ENCODE results near the gene SFI1.

The SFI1 gene

DNA sequence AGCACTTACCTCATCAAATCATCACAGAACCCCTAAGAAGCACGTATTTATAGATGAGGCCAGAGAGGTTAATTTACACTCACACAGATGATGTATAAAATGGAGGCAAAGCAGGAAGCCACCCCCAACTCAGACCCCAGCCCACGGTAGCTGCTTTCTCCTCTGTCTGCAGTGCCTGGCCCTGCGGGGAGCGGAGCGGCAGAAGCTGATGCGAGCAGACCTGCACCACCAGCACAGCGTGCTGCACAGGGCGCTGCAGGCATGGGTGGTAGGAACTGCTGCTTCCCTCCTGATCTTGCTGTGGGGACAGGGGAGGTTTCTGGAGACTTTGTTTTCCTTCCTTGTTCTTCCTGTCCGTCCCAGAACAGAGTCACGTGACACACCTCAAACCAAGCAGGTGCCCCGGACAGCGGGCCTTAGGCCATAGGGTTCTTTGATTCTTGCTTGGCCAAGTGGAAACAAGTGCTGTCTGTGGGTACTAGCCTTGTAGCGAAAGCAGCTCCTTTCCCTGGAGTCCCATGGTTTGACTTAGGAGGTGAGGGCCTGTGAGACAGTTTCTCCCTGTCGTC is 107.9 kb downstream of the SFI1 start:
- no peak overlapping the region for H3K4me2 ChIP-seq (ENCODE audit: insufficient read depth, low read length, poor library complexity, severe bottlenecking)
- WGBS, 2 donors (ENCODE audit: extremely low coverage in 2 of 2, insufficient read length in 2 of 2, insufficient replicate concordance in 1 of 2) = no CpG with 5 or more reads among the region's 14 CpGs
- H3K9ac ChIP-seq (ENCODE audit: low read depth, low read length, poor library complexity) = no peak overlapping the region
- H3K79me1 ChIP-seq (ENCODE audit: low read depth, low read length) = no peaks in the 10 kb centered on the region
- no peak overlapping the region for H2BK12ac ChIP-seq (ENCODE audit: low read length)
- no peaks in the 10 kb centered on the region for H3K27me3 ChIP-seq (ENCODE audit: control insufficient read depth in 3 of 3, insufficient read depth in 3 of 3, low read depth in 1 of 3, low read length in 3 of 3)
- H3K27ac ChIP-seq (replicated peaks; ENCODE audit: low read length) = no peak overlapping the region
- no peaks in the 10 kb centered on the region for H3K9me3 ChIP-seq (replicated peaks in 1 of 2; ENCODE audit: control insufficient read depth in 2 of 2, insufficient read depth in 1 of 2, low read depth in 1 of 2, low read length in 2 of 2)
- H2AK5ac ChIP-seq (ENCODE audit: low read depth, low read length) = no peak overlapping the region
- H3K4ac ChIP-seq (ENCODE audit: low read length) = no peak overlapping the region
- H2AFZ ChIP-seq (ENCODE audit: low read length) = no peak overlapping the region
- H3K4me1 ChIP-seq (ENCODE audit: control insufficient read depth in 2 of 2, insufficient read depth in 1 of 2, low read depth in 1 of 2, low read length in 2 of 2) = peaks cover 0 to 2% of the 10 kb centered on the region in 2 donors
- peaks cover 4 to 51% of the 10 kb centered on the region in 2 donors for H3K36me3 ChIP-seq (replicated peaks in 1 of 2; ENCODE audit: control insufficient read depth in 2 of 2, insufficient read depth in 2 of 2, low read length in 2 of 2)
- H3K18ac ChIP-seq (ENCODE audit: low read length) = no peak overlapping the region
- no peak overlapping the region for H3K23ac ChIP-seq (ENCODE audit: low read depth, low read length, poor library complexity)
- H4K91ac ChIP-seq (ENCODE audit: low read depth, low read length, poor library complexity) = no peak overlapping the region
- no peak overlapping the region for H4K8ac ChIP-seq (ENCODE audit: low read depth, low read length)
- no peak for DNase-seq (ENCODE audit: low spot score)
- no peak overlapping the region for H2BK120ac ChIP-seq (ENCODE audit: low read depth, low read length)
- H3K4me3 ChIP-seq (ENCODE audit: low read length in 2 of 2) = no peak overlapping the region
- H2BK15ac ChIP-seq (ENCODE audit: low read length) = no peak overlapping the region
- no peak overlapping the region for H2BK5ac ChIP-seq (ENCODE audit: low read length)
- peak overlapping the region; percentile 77 for H3K14ac ChIP-seq (ENCODE audit: low read length)

DNA sequence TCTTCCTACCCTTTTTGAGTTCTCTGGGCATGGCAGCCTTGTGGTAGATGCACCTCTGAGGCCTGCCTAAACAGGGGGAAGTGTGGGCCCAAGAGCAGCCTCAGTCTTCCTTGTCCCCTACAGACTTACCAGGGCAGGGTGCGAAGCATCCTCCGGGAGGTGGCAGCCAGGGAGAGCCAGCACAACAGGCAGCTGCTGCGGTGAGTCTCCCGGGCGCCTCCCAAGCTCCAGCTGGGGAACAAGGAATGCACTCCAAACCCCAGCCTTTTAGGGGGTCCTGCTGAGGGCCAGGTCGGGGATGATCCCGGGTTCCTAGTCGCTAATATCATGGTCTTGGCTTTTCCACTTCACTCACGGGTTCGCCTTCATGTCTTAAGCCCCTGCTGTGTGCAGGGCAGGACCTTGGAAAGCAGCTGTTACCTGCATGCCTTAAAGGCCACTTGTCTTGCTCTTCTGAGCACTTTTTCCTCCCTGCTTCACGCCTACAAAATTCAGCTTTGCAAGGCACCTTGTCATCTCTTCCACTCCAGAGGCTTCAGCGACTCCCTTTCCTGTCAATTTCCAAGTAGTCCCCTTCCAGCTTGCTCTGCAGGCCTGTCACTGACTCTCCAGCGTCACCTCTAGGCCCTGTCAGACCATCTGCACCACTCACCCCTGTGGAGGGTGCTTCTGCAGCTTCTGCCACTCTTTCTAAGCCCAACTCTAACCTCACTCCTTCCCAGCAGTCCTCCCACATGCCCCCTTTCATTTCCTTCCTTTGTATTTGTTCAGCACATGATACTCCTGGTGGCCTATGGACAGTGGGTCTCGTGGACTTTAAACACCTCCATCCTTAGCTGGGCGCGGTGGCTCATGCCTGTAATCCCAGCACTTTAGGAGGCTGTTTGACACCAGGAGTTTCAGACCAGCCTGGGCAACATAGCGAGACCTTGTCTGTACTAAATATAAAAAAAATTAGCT is 108.7 kb downstream of the SFI1 start:
- H3K36me3 ChIP-seq (replicated peaks in 1 of 2; ENCODE audit: control insufficient read depth in 2 of 2, insufficient read depth in 2 of 2, low read length in 2 of 2) = peaks cover 4 to 55% of the 10 kb centered on the region in 2 donors
- H3K4ac ChIP-seq (ENCODE audit: low read length) = no peak overlapping the region
- H3K9me3 ChIP-seq (replicated peaks in 1 of 2; ENCODE audit: control insufficient read depth in 2 of 2, insufficient read depth in 1 of 2, low read depth in 1 of 2, low read length in 2 of 2) = no peaks in the 10 kb centered on the region
- H4K8ac ChIP-seq (ENCODE audit: low read depth, low read length) = no peak overlapping the region
- no peak overlapping the region for H3K18ac ChIP-seq (ENCODE audit: low read length)
- H3K4me3 ChIP-seq (ENCODE audit: low read length in 2 of 2) = no peak overlapping the region
- H4K91ac ChIP-seq (ENCODE audit: low read depth, low read length, poor library complexity) = no peak overlapping the region
- no peaks in the 10 kb centered on the region for H3K79me1 ChIP-seq (ENCODE audit: low read depth, low read length)
- H3K23ac ChIP-seq (ENCODE audit: low read depth, low read length, poor library complexity) = no peak overlapping the region
- H2BK120ac ChIP-seq (ENCODE audit: low read depth, low read length) = no peak overlapping the region
- H2AFZ ChIP-seq (ENCODE audit: low read length) = no peak overlapping the region
- no peak overlapping the region for H2AK5ac ChIP-seq (ENCODE audit: low read depth, low read length)
- peak overlapping the region; percentile 35 for H2BK5ac ChIP-seq (ENCODE audit: low read length)
- no CpG with 5 or more reads among the region's 17 CpGs for whole genome bisulfite sequencing, 2 donors (ENCODE audit: extremely low coverage in 2 of 2, insufficient read length in 2 of 2, insufficient replicate concordance in 1 of 2)
- no peak overlapping the region for H2BK12ac ChIP-seq (ENCODE audit: low read length)
- H2BK15ac ChIP-seq (ENCODE audit: low read length) = no peak overlapping the region
- H3K4me2 ChIP-seq (ENCODE audit: insufficient read depth, low read length, poor library complexity, severe bottlenecking) = no peak overlapping the region
- no peak overlapping the region for H3K9ac ChIP-seq (ENCODE audit: low read depth, low read length, poor library complexity)
- H3K27me3 ChIP-seq (ENCODE audit: control insufficient read depth in 3 of 3, insufficient read depth in 3 of 3, low read depth in 1 of 3, low read length in 3 of 3) = no peaks in the 10 kb centered on the region
- H3K14ac ChIP-seq (ENCODE audit: low read length) = no peak overlapping the region
- peaks cover 0 to 2% of the 10 kb centered on the region in 2 donors for H3K4me1 ChIP-seq (ENCODE audit: control insufficient read depth in 2 of 2, insufficient read depth in 1 of 2, low read depth in 1 of 2, low read length in 2 of 2)
- H3K27ac ChIP-seq (replicated peaks; ENCODE audit: low read length) = no peak overlapping the region
- DNase-seq (ENCODE audit: low spot score) = no peak

DNA sequence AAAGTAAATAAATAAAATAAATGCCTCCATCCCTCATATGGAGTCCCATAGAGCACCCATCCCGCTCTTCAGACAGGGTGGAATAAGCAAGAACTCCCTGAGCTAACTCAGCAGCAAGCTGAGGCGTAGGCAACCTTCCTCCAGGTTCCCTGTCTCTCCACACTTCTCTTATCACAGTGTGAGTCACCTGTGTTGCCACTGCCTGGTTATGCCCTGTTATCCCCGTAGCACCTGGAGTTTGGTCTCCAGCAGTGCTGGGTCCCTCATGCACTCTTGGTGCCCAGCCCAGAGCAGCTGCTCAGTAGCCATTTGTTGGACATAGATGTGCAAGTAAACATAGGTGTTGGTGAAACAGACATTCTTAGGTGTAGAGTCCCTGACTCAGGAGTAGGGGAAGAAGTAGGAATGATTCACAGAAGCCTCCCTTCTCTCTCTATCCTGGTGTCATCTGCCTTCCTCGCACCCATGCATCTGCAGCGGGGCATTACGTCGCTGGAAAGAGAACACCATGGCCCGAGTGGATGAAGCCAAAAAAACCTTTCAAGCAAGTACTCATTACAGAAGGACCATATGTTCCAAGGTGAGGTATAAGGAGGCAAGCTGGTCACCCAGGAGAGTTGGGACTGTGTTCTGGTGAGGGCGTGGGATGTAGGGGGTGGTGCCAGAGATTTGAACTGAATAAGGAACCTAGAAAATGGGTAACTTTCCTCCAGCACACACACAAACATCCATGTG is 109.7 kb downstream of the SFI1 start:
- H2BK120ac ChIP-seq (ENCODE audit: low read depth, low read length) = no peak overlapping the region
- no peaks in the 10 kb centered on the region for H3K9me3 ChIP-seq (replicated peaks in 1 of 2; ENCODE audit: control insufficient read depth in 2 of 2, insufficient read depth in 1 of 2, low read depth in 1 of 2, low read length in 2 of 2)
- DNase-seq (ENCODE audit: low spot score) = no peak
- H2BK5ac ChIP-seq (ENCODE audit: low read length) = no peak overlapping the region
- H3K4me3 ChIP-seq (ENCODE audit: low read length in 2 of 2) = no peak overlapping the region
- no peak overlapping the region for H2AK5ac ChIP-seq (ENCODE audit: low read depth, low read length)
- WGBS, 2 donors (ENCODE audit: extremely low coverage in 2 of 2, insufficient read length in 2 of 2, insufficient replicate concordance in 1 of 2) = no CpG with 5 or more reads among the region's 9 CpGs
- H2AFZ ChIP-seq (ENCODE audit: low read length) = no peak overlapping the region
- no peaks in the 10 kb centered on the region for H3K79me1 ChIP-seq (ENCODE audit: low read depth, low read length)
- no peak overlapping the region for H3K14ac ChIP-seq (ENCODE audit: low read length)
- H4K91ac ChIP-seq (ENCODE audit: low read depth, low read length, poor library complexity) = no peak overlapping the region
- peaks cover 0 to 2% of the 10 kb centered on the region in 2 donors for H3K4me1 ChIP-seq (ENCODE audit: control insufficient read depth in 2 of 2, insufficient read depth in 1 of 2, low read depth in 1 of 2, low read length in 2 of 2)
- H4K8ac ChIP-seq (ENCODE audit: low read depth, low read length) = no peak overlapping the region
- H3K4me2 ChIP-seq (ENCODE audit: insufficient read depth, low read length, poor library complexity, severe bottlenecking) = no peak overlapping the region
- H2BK15ac ChIP-seq (ENCODE audit: low read length) = no peak overlapping the region
- H3K9ac ChIP-seq (ENCODE audit: low read depth, low read length, poor library complexity) = no peak overlapping the region
- H3K27me3 ChIP-seq (ENCODE audit: control insufficient read depth in 3 of 3, insufficient read depth in 3 of 3, low read depth in 1 of 3, low read length in 3 of 3) = no peaks in the 10 kb centered on the region
- H3K4ac ChIP-seq (ENCODE audit: low read length) = no peak overlapping the region
- peak overlapping the region; percentile 47 for H3K23ac ChIP-seq (ENCODE audit: low read depth, low read length, poor library complexity)
- H3K27ac ChIP-seq (replicated peaks; ENCODE audit: low read length) = no peak overlapping the region
- no peak overlapping the region for H2BK12ac ChIP-seq (ENCODE audit: low read length)
- peaks cover 4 to 62% of the 10 kb centered on the region in 2 donors for H3K36me3 ChIP-seq (replicated peaks in 1 of 2; ENCODE audit: control insufficient read depth in 2 of 2, insufficient read depth in 2 of 2, low read length in 2 of 2)
- no peak overlapping the region for H3K18ac ChIP-seq (ENCODE audit: low read length)

DNA sequence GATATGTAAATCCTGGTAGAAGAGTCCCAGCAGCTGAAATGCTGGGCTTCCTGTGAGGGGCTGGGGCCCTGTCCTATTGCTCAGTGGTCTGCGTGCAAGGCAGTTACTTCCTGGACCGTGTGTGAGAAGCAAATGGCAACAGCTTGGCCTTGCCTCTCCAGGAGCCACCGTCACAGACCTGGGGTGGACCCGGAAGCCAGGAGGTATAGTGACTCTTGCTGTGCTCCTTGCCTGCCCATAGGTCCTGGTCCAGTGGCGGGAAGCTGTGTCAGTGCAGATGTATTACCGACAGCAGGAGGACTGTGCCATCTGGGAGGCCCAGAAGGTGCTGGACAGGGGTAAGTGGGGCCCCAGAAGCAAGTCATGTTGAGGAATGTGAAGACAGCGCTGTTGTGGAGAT is 111.4 kb downstream of the SFI1 start:
- WGBS, 2 donors (ENCODE audit: extremely low coverage in 2 of 2, insufficient read length in 2 of 2, insufficient replicate concordance in 1 of 2) = no CpG with 5 or more reads among the region's 7 CpGs
- H3K27ac ChIP-seq (replicated peaks; ENCODE audit: low read length) = no peak overlapping the region
- no peaks in the 10 kb centered on the region for H3K9me3 ChIP-seq (replicated peaks in 1 of 2; ENCODE audit: control insufficient read depth in 2 of 2, insufficient read depth in 1 of 2, low read depth in 1 of 2, low read length in 2 of 2)

More for the DNA sequence above, 111.4 kb downstream of the SFI1 start:
- H2BK12ac ChIP-seq (ENCODE audit: low read length) = no peak overlapping the region
- no peak overlapping the region for H2AFZ ChIP-seq (ENCODE audit: low read length)
- H3K4me2 ChIP-seq (ENCODE audit: insufficient read depth, low read length, poor library complexity, severe bottlenecking) = no peak overlapping the region
- H2BK120ac ChIP-seq (ENCODE audit: low read depth, low read length) = no peak overlapping the region
- H2BK15ac ChIP-seq (ENCODE audit: low read length) = no peak overlapping the region
- H3K4ac ChIP-seq (ENCODE audit: low read length) = no peak overlapping the region
- peak overlapping the region; percentile 26 for H3K23ac ChIP-seq (ENCODE audit: low read depth, low read length, poor library complexity)
- H3K79me1 ChIP-seq (ENCODE audit: low read depth, low read length) = no peaks in the 10 kb centered on the region
- H2AK5ac ChIP-seq (ENCODE audit: low read depth, low read length) = no peak overlapping the region
- H4K8ac ChIP-seq (ENCODE audit: low read depth, low read length) = no peak overlapping the region
- H4K91ac ChIP-seq (ENCODE audit: low read depth, low read length, poor library complexity) = no peak overlapping the region
- H3K18ac ChIP-seq (ENCODE audit: low read length) = no peak overlapping the region
- no peaks in the 10 kb centered on the region for H3K27me3 ChIP-seq (ENCODE audit: control insufficient read depth in 3 of 3, insufficient read depth in 3 of 3, low read depth in 1 of 3, low read length in 3 of 3)
- peaks cover 2 to 67% of the 10 kb centered on the region in 2 donors for H3K36me3 ChIP-seq (replicated peaks in 1 of 2; ENCODE audit: control insufficient read depth in 2 of 2, insufficient read depth in 2 of 2, low read length in 2 of 2)
- H2BK5ac ChIP-seq (ENCODE audit: low read length) = no peak overlapping the region
- H3K4me1 ChIP-seq (ENCODE audit: control insufficient read depth in 2 of 2, insufficient read depth in 1 of 2, low read depth in 1 of 2, low read length in 2 of 2) = peaks cover 0 to 2% of the 10 kb centered on the region in 2 donors
- DNase-seq (ENCODE audit: low spot score) = no peak
- H3K9ac ChIP-seq (ENCODE audit: low read depth, low read length, poor library complexity) = no peak overlapping the region
- no peak overlapping the region for H3K14ac ChIP-seq (ENCODE audit: low read length)
- no peak overlapping the region for H3K4me3 ChIP-seq (ENCODE audit: low read length in 2 of 2)

All from neuronal stem cell (in vitro differentiated cells).